MG63 (cell line): ENCODE data around the gene PTDSS2. TPM values are rescaled to one million over a fixed set of nuclear protein-coding genes. Genes with fewer than 3 reads are reported as not detected.
"Not testable (repeated sequence)": the region's sequence is repeated elsewhere in the genome, so short reads cannot be mapped to it uniquely, and the experiment has no call there.

Source experiments
- DNase-seq: peaks from one replicate; pipeline ENCODE4 v3.0.0-alpha.2; 2020
- H3K27me3 ChIP-seq: fragments of 250-450 bp; sonication (Bioruptor Pico); 2 replicates; pipeline ENCODE4 v1.5.1; 2020; ENCODE audit warnings: mild to moderate bottlenecking, moderate library complexity
- H3K36me3 ChIP-seq: fragments of 250-450 bp; sonication (Bioruptor Pico); 2 replicates; pipeline ENCODE4 v1.5.1; 2020; ENCODE audit warnings: mild to moderate bottlenecking, moderate library complexity
- H3K4me3 ChIP-seq: fragments of 250-450 bp; sonication (Bioruptor Pico); 2 replicates; pipeline ENCODE4 v1.5.1; 2020; ENCODE audit warnings: mild to moderate bottlenecking, moderate library complexity
- H3K9me3 ChIP-seq: fragments of 250-450 bp; sonication (Bioruptor Pico); 2 replicates; pipeline ENCODE4 v1.5.1; 2020; ENCODE audit warnings: mild to moderate bottlenecking, moderate library complexity
- total RNA-seq: library from RNA; depleted of rRNA; stranded (reverse); fragments of >200 nt; shearing (Covaris generic); gene quantifications from 2 replicates; pipeline ENCODE4 v1.2.3, GENCODE V29; 2014; ENCODE audit warnings: low replicate concordance

The PTDSS2 gene
- total RNA-seq, 1 experiment from 2014 or later = 43.3 TPM

- not testable (repeated sequence) for H3K27me3 ChIP-seq, DNase-seq, H3K4me3 ChIP-seq
- peaks cover 44% of the 10 kb centered on the region for H3K36me3 ChIP-seq
- H3K9me3 ChIP-seq = peaks cover 17% of the 10 kb centered on the region
Observed at GRCh38 chr11:516918-517685, 67.0 kb downstream of the PTDSS2 start.

GRCh38 chr11:518463-519202 is 68.6 kb downstream of the PTDSS2 start:
- H3K4me3 ChIP-seq = peak overlapping the region; percentile 29
- peak; percentile 99 for DNase-seq
- H3K9me3 ChIP-seq = peaks cover 17% of the 10 kb centered on the region

GRCh38 chr11:520428-521176 is 70.5 kb downstream of the PTDSS2 start:
- peaks cover 12% of the 10 kb centered on the region for H3K9me3 ChIP-seq
- H3K27me3 ChIP-seq = no peaks in the 10 kb centered on the region
- DNase-seq = no peak
- H3K36me3 ChIP-seq = peaks cover 10% of the 10 kb centered on the region
- no peak overlapping the region for H3K4me3 ChIP-seq

More at GRCh38 chr11:518463-519202, 68.6 kb downstream of the PTDSS2 start:
- H3K36me3 ChIP-seq = peaks cover 30% of the 10 kb centered on the region
- H3K27me3 ChIP-seq = no peaks in the 10 kb centered on the region

- H3K27me3 ChIP-seq = no peaks in the 10 kb centered on the region
- peaks cover 8% of the 10 kb centered on the region; the same call in 1 of the 2 replicates for H3K9me3 ChIP-seq
- H3K4me3 ChIP-seq = no peak overlapping the region
- peaks cover 6% of the 10 kb centered on the region; the same call in 1 of the 2 replicates for H3K36me3 ChIP-seq
- no peak for DNase-seq
Observed at GRCh38 chr11:521177-521688, 71.2 kb downstream of the PTDSS2 start.

GRCh38 chr11:526192-526591 is 76.1 kb downstream of the PTDSS2 start:
- no peaks in the 10 kb centered on the region for H3K9me3 ChIP-seq
- H3K27me3 ChIP-seq = no peaks in the 10 kb centered on the region
- peak; percentile 23 for DNase-seq
- peak overlapping the region; percentile 43 for H3K4me3 ChIP-seq
- no peaks in the 10 kb centered on the region; the same call in 1 of the 2 replicates for H3K36me3 ChIP-seq

- no peaks in the 10 kb centered on the region for H3K9me3 ChIP-seq
- DNase-seq = no peak
- no peak overlapping the region for H3K4me3 ChIP-seq
- peaks cover 20% of the 10 kb centered on the region for H3K36me3 ChIP-seq
- H3K27me3 ChIP-seq = no peaks in the 10 kb centered on the region
Observed at GRCh38 chr11:528166-528814, 78.2 kb downstream of the PTDSS2 start.

GRCh38 chr11:528815-529727 is 79.0 kb downstream of the PTDSS2 start:
- no peaks in the 10 kb centered on the region for H3K27me3 ChIP-seq
- DNase-seq = no peak
- no peaks in the 10 kb centered on the region for H3K9me3 ChIP-seq
- peaks cover 28% of the 10 kb centered on the region for H3K36me3 ChIP-seq
- H3K4me3 ChIP-seq = no peak overlapping the region

GRCh38 chr11:529728-530411 is 79.8 kb downstream of the PTDSS2 start:
- H3K27me3 ChIP-seq = no peaks in the 10 kb centered on the region
- H3K4me3 ChIP-seq = no peak overlapping the region
- H3K9me3 ChIP-seq = no peaks in the 10 kb centered on the region
- DNase-seq = no peak
- H3K36me3 ChIP-seq = peaks cover 34% of the 10 kb centered on the region

GRCh38 chr11:530960-531831 is 81.1 kb downstream of the PTDSS2 start:
- Histone ChIP-seq H3K4me3 (no peak overlapping the region), H3K36me3 (peaks cover 34% of the 10 kb centered on the region), H3K9me3 (no peaks in the 10 kb centered on the region), H3K27me3 (no peaks in the 10 kb centered on the region)
- no peak for DNase-seq

GRCh38 chr11:531919-532526 is 81.9 kb downstream of the PTDSS2 start:
- no peak overlapping the region for H3K4me3 ChIP-seq
- no peaks in the 10 kb centered on the region for H3K27me3 ChIP-seq
- DNase-seq = no peak
- H3K9me3 ChIP-seq = no peaks in the 10 kb centered on the region
- peaks cover 34% of the 10 kb centered on the region for H3K36me3 ChIP-seq

GRCh38 chr11:532527-532985 is 82.5 kb downstream of the PTDSS2 start:
- H3K4me3 ChIP-seq = no peak overlapping the region
- H3K36me3 ChIP-seq = peaks cover 34% of the 10 kb centered on the region
- H3K9me3 ChIP-seq = no peaks in the 10 kb centered on the region
- no peak for DNase-seq
- no peaks in the 10 kb centered on the region for H3K27me3 ChIP-seq

- H3K9me3 ChIP-seq = no peaks in the 10 kb centered on the region
- no peak overlapping the region for H3K4me3 ChIP-seq
- H3K27me3 ChIP-seq = no peaks in the 10 kb centered on the region
- peaks cover 34% of the 10 kb centered on the region for H3K36me3 ChIP-seq
- DNase-seq = no peak
Observed at GRCh38 chr11:532986-533585, 83.0 kb downstream of the PTDSS2 start.

- Histone ChIP-seq H3K27me3 (no peaks in the 10 kb centered on the region), H3K9me3 (no peaks in the 10 kb centered on the region), H3K4me3 (peak overlapping the region; percentile 84), H3K36me3 (peaks cover 34% of the 10 kb centered on the region)
- no peak for DNase-seq
Observed at GRCh38 chr11:533586-534395, 83.7 kb downstream of the PTDSS2 start.
